CD4-positive, alpha-beta T cell treated with Interleukin-15 for 1 hour (primary cell): ENCODE results near the gene NPM1.
A peak's percentile ranks its signal among the peaks of the same experiment; 100 is the strongest.
"Not testable (repeated sequence)": the region's sequence is repeated elsewhere in the genome, so short reads cannot be mapped to it uniquely, and the experiment has no call there.

Experiments used
- DNase-seq: peaks from one replicate; pipeline ENCODE4 v3.0.0-alpha.2; 2020

NPM1 gene

GRCh38 chr5:171413153-171413910 is 25.7 kb downstream of the NPM1 start:
- no peak for DNase-seq

GRCh38 chr5:171413993-171414392 is 26.3 kb downstream of the NPM1 start:
- not testable (repeated sequence) for DNase-seq

DNA sequence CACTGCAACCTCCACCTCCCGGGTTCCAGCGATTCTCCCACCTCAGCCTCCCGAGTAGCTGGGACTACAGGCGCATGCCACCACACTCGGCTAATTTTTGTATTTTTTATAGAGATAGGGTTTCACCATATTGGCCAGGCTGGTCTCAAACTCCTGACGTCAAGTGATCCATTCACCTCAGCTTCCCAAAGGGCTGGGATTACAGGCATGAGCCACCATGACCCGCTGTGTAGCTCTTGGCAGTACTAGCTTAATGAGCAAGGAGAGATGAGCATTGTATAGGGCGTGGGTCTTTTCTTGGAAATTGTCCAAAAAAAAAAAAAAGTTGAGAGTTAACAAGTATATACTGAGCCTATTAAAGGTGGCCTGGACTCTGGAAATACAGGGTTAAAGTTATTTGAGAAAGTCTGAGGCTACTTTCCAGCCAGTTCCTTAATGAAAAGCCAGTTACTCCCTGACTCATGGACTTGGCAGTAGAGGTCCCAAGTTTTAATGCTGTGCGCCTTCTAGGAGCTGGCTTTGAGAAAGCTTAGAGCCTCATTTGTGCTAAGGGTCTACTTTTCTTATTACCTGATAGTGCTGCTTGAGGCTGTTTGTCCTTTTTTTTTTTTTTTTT is 27.6 kb downstream of the NPM1 start:
- no peak for DNase-seq

DNA sequence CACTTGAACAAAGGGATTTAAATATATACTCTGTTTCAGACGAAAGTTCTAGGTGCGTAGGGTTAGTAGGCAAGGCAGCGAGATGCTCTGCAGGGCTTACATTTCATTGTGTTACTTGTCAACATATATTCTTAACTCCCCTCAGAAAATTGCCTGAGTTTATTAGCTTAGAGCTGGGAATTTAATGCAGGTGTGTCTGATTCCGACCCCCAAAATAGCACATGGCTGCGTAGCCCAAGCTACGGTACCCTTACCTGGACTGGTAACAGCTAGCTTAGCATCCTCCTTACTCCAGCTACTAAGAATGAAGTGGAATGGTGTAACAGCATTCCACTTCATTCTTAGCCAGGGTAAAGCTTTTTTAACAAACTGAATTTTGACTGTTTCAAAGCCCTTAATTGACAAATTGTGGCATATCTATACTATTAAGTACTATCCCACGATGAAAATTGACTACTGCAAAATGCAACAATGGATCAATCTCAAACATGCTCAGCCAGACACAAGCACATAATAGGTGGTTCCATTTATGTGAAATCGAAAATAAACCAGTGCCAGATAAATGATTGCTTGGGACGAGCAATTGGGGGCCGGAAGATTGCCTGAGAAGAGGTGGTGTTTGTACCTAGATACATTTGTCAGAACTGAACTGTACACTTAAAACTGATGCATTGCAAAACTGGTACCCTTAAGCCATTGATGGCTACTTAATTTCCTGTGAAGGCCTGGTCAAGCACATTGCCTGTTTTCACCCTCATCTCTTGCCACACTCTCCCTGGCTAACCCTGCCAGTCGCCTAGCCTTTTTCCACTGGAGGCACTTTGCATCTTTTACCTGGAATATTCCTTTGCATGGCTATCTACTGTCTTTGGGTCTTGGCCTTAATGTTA is 28.8 kb downstream of the NPM1 start:
- no peak for DNase-seq

DNA sequence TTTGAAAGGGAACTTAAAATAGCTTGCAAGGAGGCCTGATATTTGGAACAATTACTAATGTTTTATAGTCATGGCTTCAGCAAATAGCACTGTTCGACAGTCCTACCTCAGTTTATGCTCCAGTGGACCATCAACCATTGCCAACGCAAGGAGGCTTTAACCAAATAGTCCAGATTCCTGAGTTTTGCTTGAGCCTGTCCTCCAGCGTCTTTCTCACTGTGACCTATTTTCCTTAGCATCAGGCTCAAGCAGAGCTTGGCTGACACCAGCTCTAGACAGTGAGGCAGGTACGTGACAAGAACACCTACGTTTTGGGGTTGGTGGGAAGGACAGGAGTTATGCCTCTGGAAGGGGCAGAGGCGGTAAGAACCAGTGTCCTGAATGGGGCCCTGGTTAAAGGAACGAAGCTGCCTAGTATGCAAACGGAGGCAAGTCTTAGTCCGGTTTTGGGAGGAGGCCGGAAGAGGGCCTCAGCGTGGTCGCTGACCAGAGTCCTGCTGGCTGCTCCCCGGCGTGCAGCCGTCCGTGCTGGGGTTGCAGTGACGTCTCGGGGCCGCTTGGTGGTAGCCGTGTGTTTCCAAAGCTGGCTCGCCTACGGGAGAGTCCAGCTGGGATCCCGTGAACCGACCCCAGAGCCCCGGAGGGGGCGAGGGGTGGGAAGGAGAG is 30.8 kb downstream of the NPM1 start:
- peak; percentile 49 for DNase-seq

GRCh38 chr5:171418982-171419687 is 31.5 kb downstream of the NPM1 start, which contains the start of gene FGF18:
FGF18 (plus strand) TSS chr5:171419647; CDS start chr5:171420200, 553 bp downstream.
- DNase-seq: no peak

DNA sequence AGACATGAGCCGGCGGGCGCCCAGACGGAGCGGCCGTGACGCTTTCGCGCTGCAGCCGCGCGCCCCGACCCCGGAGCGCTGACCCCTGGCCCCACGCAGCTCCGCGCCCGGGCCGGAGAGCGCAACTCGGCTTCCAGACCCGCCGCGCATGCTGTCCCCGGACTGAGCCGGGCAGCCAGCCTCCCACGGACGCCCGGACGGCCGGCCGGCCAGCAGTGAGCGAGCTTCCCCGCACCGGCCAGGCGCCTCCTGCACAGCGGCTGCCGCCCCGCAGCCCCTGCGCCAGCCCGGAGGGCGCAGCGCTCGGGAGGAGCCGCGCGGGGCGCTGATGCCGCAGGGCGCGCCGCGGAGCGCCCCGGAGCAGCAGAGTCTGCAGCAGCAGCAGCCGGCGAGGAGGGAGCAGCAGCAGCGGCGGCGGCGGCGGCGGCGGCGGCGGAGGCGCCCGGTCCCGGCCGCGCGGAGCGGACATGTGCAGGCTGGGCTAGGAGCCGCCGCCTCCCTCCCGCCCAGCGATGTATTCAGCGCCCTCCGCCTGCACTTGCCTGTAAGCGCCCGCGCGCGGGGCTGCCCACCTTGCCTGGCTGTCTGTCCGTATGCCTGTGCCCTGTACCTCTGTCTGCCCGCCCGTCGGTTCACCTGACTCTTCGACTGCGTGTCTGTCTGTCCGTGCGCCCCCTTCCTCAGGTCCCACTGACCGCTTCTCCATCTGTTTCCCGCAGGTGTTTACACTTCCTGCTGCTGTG is 32.2 kb downstream of the NPM1 start:
- no peak for DNase-seq

DNA sequence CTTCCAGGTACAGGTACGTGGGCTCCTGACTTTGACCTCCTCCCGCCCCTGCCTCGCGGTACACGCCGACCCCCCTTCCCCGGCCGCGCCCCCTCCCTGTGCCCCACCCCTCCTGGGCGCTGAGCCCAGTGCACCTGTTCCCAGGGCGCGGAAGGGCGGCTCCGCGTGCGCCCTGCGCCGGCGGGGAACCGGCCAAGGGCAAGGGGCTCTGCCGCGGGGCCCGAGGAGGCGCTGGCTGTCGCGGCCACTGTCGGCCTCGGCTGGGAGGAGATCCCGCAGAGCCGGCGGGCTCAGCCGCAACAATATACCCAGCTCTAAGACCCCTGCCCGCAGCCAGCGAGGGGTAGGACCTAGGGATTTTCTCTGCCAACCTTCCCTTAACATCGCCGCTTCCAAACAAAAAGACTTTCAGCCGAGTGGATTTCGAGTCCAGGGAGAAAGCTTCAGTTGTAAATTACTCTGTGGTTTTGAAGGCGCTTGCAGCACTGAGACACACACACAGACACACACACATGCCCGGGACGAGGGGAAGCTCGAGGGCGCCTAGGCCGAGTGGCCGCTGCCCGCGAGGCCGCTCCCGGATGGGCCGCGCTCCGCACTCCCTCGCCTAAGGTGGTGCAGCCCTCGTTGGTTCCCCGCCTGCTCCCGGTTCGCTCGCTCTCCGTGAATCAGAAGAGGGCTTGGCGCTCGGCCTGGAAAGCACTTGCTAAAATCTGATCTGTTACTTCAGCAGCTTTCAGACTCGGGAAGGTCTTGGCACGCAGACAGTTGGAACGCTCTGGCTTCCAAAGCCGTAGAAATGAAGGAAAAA is 33.0 kb downstream of the NPM1 start:
- no peak for DNase-seq

DNA sequence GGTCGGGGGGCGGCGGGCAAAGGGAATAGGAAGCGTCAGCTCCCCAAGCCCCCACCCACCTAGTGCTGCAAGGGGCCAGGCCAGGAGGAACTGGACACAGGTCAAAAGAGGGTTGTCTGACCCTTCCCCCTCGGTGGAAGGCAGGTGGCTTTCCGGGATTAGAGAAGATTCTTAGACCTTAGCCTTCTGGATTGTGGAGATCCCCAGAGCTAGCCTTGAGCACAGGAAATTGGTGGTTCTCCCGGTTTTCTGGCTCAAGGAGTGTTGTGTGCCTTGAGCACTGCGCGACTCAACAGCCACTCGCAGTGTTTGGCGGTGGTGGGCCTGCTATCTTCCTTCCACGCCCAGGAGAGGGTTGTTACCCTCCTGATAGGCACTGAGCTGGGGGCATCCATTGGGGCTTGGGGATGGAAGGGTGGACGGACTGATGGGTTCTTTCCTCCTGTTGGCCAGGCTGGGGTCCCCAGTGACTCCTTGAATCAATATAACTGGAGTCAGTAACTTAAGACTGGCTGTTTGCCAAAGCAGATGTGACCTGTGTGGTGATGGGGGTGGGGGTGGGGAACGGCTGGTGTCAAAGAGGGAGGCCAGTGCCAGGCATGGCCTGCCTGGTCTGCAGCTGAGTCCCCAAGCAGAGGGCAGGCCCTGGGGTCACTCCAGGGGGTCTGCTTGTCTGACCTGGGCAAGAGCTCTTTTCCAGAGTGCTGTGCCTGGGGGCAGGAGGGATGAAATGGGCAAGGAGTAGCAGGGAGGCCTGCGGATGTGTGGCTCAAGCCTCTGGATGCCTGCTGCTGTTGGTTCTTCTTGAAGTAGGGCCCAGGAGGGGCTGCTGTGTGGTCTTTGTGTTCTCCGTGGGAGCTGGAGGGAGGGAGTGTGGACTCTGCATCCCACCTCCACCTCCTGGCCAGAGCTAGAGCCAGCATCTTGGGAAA is 33.9 kb downstream of the NPM1 start:
- DNase-seq: no peak

DNA sequence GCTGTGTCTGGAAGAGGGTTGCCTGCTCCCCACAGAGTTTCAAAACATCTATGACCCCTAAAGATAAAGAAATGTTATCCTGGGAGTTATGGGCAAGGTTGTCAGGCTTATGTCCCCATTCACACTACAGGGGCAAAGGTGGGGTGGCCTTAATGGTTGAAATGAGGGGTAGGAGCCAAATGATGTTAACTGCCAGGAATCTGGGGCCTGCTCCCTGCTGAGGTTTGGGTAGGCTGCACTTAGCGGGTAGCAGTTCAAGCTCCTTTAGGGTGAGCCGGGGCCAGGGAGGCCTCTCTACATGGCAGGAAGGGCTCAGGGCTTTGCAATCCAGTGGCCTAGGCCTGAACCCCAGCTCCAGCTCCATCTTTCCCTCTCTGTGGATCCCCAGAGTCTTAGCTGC is 34.8 kb downstream of the NPM1 start:
- no peak for DNase-seq

DNA sequence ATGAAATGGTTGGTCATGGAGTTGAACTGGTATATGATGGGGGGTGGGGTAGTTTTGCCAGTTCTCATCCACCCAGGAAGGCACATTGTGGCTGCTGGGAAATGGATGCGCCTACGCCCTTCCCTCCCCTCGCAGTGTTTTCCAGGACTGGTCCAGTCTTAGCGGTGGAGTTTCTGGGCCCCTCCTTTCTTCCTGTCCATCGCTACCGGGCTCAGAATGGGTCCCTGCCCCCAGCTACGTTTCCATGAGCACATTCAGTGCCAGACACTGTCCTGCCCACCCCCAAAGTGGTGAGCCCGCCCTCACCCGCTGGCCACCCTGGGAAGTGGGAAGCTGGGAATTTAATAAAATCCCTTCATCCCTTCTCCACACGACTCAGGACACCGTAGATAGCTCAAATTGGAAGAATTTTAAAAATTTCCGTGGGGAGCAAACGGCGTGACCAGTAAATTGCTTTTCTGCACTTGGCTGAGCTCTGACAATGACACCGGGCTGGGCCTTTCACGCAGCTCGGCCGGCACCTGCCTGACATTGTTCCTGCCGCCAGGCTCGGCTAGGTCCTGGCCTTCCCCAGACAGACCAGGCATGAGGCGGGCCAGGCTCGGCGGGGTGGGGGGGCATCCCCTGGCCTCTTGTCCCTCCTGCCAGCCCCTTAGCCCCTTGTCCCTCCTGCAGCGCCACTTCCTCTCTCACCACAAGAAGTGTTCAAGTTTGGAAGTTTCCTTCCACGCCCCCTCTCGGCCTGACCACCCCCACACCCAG is 35.4 kb downstream of the NPM1 start:
- DNase-seq: no peak

GRCh38 chr5:171424726-171425125 is 37.1 kb downstream of the NPM1 start:
- peak; percentile 5 for DNase-seq

GRCh38 chr5:171425596-171426244 is 38.1 kb downstream of the NPM1 start:
- peak; percentile 10 for DNase-seq

DNA sequence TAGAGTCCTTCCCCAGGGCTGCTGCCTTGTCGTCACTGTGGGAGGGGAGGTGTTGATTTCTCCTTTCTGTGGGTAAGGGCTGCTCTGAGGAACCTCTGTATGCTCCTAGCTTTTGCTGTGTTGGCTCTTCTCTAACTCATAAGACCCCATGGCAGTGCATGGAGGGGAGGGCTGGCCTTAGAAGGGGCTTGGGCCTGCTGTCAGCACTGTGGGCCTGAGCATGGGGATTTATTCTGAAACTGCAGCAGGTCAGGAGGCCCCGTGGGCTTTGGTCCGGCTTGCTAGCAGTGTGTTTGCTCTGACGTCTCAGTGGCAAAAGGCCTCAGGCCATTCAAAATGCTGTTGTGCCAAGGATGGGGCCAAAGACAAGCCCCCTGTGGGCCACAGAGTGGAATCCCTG is 38.6 kb downstream of the NPM1 start:
- DNase-seq: peak; percentile 11

DNA sequence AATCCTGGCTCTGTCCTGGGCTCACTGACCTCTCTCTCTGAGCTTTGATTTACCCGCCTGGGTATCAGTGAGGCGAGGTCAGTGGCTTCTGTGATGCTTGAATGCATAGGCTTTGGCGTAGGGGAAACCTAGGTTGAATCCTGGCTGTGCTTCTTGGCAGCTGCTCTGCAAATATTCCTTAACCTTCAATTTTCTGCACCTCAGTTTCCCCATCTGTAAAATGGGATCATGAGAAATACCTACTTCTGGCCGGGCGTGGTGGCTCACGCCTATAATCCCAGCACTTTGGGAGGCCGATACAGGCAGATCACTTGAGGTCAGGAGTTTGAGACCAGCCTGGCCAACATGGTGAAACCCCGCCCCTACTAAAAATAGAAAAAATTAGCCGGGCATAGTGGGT is 39.0 kb downstream of the NPM1 start:
- DNase-seq: peak; percentile 1

- peak; percentile 15 for DNase-seq
These were observed 39.9 kb downstream of the NPM1 start for GRCh38 chr5:171427318-171428167.

- peak; percentile 14 for DNase-seq
These were observed 40.6 kb downstream of the NPM1 start for GRCh38 chr5:171428168-171428696.
